Stimulated activated naive CD8-positive, alpha-beta T cell treated with anti-CD3 and anti-CD28 coated beads, Interleukin-15, amount 100 ng/mL, for 72 hours (primary cell): ENCODE measurements around the gene MACROH2A1.
A peak's percentile ranks its signal among the peaks of the same experiment; 100 is the strongest.

Experiments
- ATAC-seq: fragments of 150-1000 bp; cut with Tn5 transposase; 2 replicates; pipeline ENCODE4 v1.10.0; 2021; ENCODE audit warnings: mild to moderate bottlenecking, moderate library complexity
- DNase-seq, 2 donors: peaks; one replicate each; pipeline ENCODE4 v3.0.0; 2021 to 2022
- H3K27ac Mint-ChIP-seq, 2 donors: one replicate each; pipeline ENCODE4 v1.8.0; 2022; ENCODE audit warnings: mild to moderate bottlenecking in 2 of 2, mixed read lengths in 2 of 2, moderate library complexity in 2 of 2
- H3K27me3 Mint-ChIP-seq: one replicate; pipeline ENCODE4 v1.8.0; 2022; ENCODE audit warnings: mixed read lengths
- H3K4me1 Mint-ChIP-seq: one replicate; pipeline ENCODE4 v1.8.0; 2022; ENCODE audit warnings: mild to moderate bottlenecking, mixed read lengths
- H3K4me3 Mint-ChIP-seq, 2 donors: one replicate each; pipeline ENCODE4 v1.8.0; 2022; ENCODE audit warnings: mild to moderate bottlenecking in 2 of 2, mixed read lengths in 2 of 2, moderate library complexity in 1 of 2
- H3K9me3 Mint-ChIP-seq, 2 donors: one replicate each; pipeline ENCODE4 v1.8.0; 2022; ENCODE audit warnings: mixed read lengths in 2 of 2

Gene MACROH2A1

DNA sequence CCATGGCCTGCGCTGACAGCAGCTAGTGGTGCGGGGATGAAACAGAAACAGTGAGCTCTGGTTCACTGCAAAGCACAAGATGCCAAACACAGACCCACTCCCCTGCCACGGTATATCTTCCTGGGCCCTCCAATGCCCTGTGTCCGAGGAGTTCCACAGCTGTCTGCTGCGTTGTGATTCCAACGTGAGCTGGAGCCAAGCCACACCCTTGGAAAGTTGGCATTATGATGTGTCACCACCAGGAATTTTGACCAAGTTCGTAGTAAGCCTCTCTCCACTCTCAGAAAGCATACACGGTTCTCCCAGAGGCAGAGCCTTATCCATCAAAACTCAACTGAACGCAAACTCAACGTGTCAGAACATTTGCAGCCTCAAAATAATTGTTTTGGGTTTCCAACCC is 55.6 kb downstream of the MACROH2A1 start:
- H3K4me1 Mint-ChIP-seq = peaks cover 14% of the 10 kb centered on the region
- H3K27me3 Mint-ChIP-seq = no peaks in the 10 kb centered on the region
- DNase-seq (no peak), ATAC-seq (no peak)
- H3K4me3 Mint-ChIP-seq = no peak overlapping the region
- H3K27ac Mint-ChIP-seq = peak overlapping the region; percentile 81 to 88
- H3K9me3 Mint-ChIP-seq = no peaks in the 10 kb centered on the region

DNA sequence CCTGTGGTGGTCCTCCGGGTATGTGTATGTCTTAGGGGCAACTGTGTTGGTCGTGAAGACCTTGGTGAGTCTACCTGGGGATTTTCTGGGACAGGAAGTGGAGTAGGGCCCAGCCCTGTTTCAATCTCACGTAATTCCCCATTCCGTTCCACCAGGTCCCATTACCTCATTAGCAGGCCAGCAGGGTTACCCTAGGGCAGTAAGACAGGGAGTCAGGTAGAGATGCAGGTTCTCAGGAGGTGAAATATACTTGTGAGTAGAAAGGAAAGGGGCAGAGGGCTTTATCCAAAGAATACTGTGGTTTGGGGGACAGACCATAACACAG is 56.5 kb downstream of the MACROH2A1 start:
- H3K4me3 Mint-ChIP-seq = no peak overlapping the region
- H3K27me3 Mint-ChIP-seq = no peaks in the 10 kb centered on the region
- ATAC-seq (peak; percentile 64), DNase-seq (no peak)
- peak overlapping the region in 1 of 2 donors; percentile 7 for H3K27ac Mint-ChIP-seq
- H3K9me3 Mint-ChIP-seq = no peaks in the 10 kb centered on the region
- peaks cover 14% of the 10 kb centered on the region for H3K4me1 Mint-ChIP-seq

GRCh38 chr5:135341696-135342550 is 57.1 kb downstream of the MACROH2A1 start:
- Mint-ChIP-seq H3K9me3 (no peaks in the 10 kb centered on the region), H3K4me3 (no peak overlapping the region), H3K27ac (peak overlapping the region; percentile 44 to 82), H3K27me3 (no peaks in the 10 kb centered on the region), H3K4me1 (peaks cover 14% of the 10 kb centered on the region)
- peak; percentile 75 for ATAC-seq
- DNase-seq = no peak

DNA sequence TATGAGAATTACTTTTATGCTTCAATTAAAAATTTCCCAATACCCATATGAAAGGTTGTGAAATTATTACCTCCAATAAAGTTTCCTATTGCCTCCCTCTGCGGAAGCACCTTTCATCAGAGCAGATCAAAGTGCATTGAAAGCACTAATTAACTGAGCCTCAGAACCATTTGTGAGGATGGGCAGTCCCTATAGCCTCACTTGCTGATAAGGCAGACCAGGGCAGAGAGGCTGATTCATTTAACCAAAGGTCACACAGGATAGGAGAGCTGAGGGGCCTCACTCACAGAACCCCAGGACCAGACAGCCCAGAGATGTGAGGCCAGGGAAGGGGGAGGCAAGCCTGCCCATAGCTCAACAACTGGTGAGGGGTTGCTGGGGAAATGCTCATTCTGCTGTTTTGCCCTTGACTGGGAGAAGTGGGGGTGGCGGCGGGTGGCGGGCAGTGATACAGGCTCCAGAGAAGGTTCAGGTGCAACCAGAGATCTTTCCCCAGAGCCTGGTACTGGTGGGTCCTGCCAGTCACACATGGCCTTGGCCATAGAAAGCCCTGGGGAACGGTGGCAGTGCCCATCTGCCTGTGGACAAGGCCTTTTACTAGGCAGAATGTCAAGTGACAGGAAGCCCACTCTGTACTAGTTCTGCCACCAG is 57.9 kb downstream of the MACROH2A1 start:
- ATAC-seq (no peak), DNase-seq (no peak)
- H3K27me3 Mint-ChIP-seq = no peaks in the 10 kb centered on the region
- H3K4me3 Mint-ChIP-seq = no peak overlapping the region
- peak overlapping the region; percentile 86 to 90 for H3K27ac Mint-ChIP-seq
- peaks cover 19% of the 10 kb centered on the region for H3K4me1 Mint-ChIP-seq
- H3K9me3 Mint-ChIP-seq = no peaks in the 10 kb centered on the region

GRCh38 chr5:135340568-135340967 is 58.5 kb downstream of the MACROH2A1 start:
- ATAC-seq = no peak
- Mint-ChIP-seq H3K9me3 (no peaks in the 10 kb centered on the region), H3K27ac (peak overlapping the region in 1 of 2 donors; percentile 86), H3K4me3 (no peak overlapping the region), H3K27me3 (no peaks in the 10 kb centered on the region), H3K4me1 (peaks cover 23% of the 10 kb centered on the region)
- DNase-seq = no peak

- no peaks in the 10 kb centered on the region for H3K27me3 Mint-ChIP-seq
- no peak overlapping the region for H3K4me3 Mint-ChIP-seq
- ATAC-seq (no peak), DNase-seq (no peak)
- peaks cover 33% of the 10 kb centered on the region for H3K4me1 Mint-ChIP-seq
- H3K9me3 Mint-ChIP-seq = no peaks in the 10 kb centered on the region
- no peak overlapping the region for H3K27ac Mint-ChIP-seq
Measured at GRCh38 chr5:135339623-135340022, 59.4 kb downstream of the MACROH2A1 start.

DNA sequence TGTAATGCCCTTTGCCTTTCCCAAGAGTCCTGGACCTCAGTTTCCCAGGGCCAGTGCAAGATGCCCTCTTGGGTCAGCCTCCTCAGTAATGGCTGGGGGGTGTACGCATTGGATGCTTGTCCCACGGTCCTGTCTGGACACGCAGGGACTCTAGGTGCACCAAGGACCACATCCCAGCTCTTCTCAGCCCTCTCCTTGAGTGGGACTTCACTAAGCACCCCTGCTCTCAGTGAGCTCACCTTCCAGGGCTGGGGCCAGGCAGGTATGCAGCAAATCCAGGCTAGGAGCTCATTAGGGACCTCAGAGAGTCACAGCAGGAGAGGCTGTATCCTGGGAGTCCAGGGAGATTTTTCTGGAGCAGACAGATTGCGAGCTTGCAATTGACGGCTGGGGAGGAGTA is 59.8 kb downstream of the MACROH2A1 start:
- H3K4me1 Mint-ChIP-seq = peaks cover 37% of the 10 kb centered on the region
- peak overlapping the region in 1 of 2 donors; percentile 83 for H3K27ac Mint-ChIP-seq
- no peaks in the 10 kb centered on the region for H3K27me3 Mint-ChIP-seq
- ATAC-seq (no peak), DNase-seq (no peak)
- no peak overlapping the region for H3K4me3 Mint-ChIP-seq
- no peaks in the 10 kb centered on the region for H3K9me3 Mint-ChIP-seq

DNA sequence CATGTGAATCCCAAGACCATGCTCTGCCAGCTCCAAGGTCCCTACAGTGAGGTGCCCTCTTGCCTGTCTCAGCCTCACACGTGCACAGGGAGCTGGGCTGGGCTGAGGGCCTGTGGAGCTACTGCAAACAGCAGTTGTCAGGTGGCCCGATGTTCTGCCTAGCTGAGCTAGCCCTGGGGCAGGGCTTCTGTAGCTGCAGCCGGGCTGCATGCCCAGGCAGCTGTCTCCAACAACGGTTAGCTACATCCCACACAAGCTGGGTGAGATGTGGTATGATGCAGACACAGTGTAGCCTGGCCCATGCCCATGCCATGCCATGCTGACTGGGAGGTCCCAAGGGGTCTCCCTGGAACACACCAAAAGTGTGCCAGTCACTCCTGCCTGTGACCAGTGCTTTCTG is 62.0 kb downstream of the MACROH2A1 start:
- no peaks in the 10 kb centered on the region for H3K9me3 Mint-ChIP-seq
- DNase-seq = no peak
- H3K4me3 Mint-ChIP-seq = no peak overlapping the region
- ATAC-seq = no peak
- peaks cover 28% of the 10 kb centered on the region for H3K4me1 Mint-ChIP-seq
- no peaks in the 10 kb centered on the region for H3K27me3 Mint-ChIP-seq
- H3K27ac Mint-ChIP-seq = peak overlapping the region in 1 of 2 donors; percentile 90

DNA sequence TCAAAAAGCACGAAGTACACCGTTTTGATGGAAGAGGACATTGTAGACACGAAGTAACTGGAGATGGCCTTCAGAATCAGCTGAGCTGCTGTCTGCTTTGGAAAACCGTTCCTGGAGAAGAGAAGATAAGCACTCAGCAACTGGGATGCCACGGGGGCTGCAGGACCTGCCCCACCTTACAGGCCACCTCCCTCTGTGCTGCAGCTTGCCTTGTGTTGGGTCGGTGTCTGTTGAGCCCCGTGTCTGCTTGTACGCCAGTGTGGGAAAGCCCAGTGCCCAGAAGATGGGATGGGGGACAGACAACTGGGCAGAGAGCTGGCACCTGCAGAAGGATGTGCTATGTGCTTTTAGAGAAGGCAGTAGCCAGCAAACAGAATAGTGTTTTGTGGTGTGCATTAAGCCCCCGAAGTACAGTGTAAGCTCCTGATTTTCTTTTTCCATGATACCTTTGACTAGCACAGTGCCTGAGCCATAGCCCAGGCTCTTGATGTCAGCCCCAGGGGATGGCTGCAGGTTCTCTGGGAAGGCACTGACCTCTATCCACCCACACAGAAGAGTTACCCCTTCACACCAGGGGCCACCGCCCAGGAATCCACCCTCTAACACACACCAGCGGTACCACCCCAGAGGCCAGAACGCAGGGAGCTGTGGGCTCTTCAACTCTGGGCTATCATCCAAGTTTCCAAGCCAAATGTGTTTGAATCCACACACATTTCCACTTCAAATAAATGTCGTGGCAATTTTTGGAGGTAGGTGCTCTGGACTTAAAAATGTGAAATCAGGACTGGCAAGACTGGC is 63.8 kb downstream of the MACROH2A1 start:
- ATAC-seq (peak; percentile 21), DNase-seq (no peak)
- Mint-ChIP-seq H3K27ac (peak overlapping the region in 1 of 2 donors; percentile 44), H3K27me3 (no peaks in the 10 kb centered on the region), H3K9me3 (no peaks in the 10 kb centered on the region), H3K4me1 (peaks cover 27% of the 10 kb centered on the region), H3K4me3 (no peak overlapping the region)

DNA sequence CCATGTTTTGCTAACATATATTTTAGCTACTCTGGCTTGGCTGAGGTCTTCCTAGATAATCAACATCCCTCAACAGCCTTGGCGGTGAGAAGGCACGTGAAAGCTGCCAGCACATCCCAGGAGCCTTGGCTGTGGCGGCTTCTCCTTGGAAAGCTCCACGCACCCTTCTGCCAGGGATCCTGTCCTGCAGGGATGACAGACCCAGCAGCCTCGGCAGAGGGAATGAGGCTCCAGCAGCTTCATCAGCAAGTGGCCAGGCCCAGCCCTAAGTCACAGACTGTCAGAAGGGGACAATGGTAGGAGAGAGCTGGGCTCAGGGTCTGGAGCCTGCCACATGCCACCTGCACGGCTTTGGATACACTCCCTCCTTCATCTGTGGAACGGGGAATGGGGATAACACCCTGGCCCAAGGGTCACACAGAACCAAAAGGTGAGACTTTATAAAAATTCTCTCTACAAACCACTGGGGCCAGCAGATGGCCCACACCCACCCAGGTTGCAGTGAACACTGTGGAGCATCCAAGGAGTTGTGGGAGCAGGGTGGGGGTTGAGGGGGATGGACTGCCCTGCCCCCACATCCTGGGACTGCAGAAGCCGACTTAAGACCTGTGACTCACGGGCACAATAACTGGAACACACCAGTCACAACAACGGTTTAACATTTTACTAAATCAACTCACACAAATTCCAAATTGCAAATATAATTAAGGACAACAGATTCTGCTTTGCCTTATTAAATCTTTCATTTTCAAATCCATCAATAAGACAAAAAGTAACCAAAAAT is 65.1 kb downstream of the MACROH2A1 start:
- Mint-ChIP-seq H3K27ac (peak overlapping the region; percentile 49 to 80), H3K9me3 (no peaks in the 10 kb centered on the region), H3K4me3 (no peak overlapping the region), H3K4me1 (peaks cover 27% of the 10 kb centered on the region), H3K27me3 (no peaks in the 10 kb centered on the region)
- ATAC-seq (no peak), DNase-seq (no peak)

DNA sequence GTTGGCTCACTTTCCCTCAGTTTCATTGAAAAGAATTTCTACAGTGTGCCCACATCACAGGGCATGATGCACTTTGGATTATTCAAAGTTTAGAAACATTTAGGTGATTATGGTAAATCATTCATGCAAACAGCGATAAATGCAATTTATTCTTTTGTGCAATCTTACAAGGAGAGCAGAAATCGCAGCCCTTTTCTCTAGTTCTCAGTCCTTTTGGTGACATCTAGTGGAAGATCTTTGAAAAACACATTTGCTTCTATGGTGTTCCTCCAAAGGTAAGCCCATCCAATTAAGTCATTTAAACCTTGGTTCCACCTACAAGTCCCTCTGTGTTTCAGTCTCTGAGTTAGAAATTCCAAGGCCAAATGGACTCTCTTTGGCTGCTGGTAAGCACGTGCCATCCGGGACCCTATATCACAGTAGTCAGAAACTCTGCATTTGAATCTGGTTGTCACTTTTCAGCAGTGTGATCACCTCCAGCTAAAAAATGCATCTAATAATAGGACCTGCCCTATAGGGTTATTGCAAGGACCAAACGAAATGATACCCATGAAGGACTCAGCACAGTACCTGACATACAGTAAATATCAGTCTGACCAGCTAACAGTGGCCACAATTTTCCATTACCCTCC is 66.4 kb downstream of the MACROH2A1 start:
- H3K4me1 Mint-ChIP-seq = peaks cover 27% of the 10 kb centered on the region
- no peak for DNase-seq
- H3K4me3 Mint-ChIP-seq = no peak overlapping the region
- ATAC-seq = no peak
- no peak overlapping the region for H3K27ac Mint-ChIP-seq
- H3K9me3 Mint-ChIP-seq = no peaks in the 10 kb centered on the region
- H3K27me3 Mint-ChIP-seq = no peaks in the 10 kb centered on the region

DNA sequence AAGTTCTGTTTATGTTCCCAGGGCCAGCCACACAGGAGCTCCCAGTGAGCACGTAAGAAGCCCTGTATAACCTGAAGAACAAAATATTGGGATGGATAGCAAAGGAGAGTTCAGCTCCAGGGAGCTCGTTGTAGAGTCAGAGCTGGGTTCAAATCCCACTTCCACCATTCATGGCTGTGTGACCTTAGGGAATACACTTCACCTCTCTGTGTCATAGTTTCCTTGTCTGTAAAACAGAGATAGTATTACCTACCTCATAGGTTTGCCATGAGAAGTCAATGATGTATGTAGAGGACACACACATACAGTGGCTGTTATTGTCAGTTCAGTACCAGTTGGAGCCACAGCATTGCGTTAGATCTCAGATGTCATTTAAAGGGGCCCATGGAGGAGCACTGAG is 67.4 kb downstream of the MACROH2A1 start:
- Mint-ChIP-seq H3K27me3 (no peaks in the 10 kb centered on the region), H3K4me3 (no peak overlapping the region), H3K9me3 (no peaks in the 10 kb centered on the region), H3K27ac (peak overlapping the region in 1 of 2 donors; percentile 55), H3K4me1 (peaks cover 27% of the 10 kb centered on the region)
- DNase-seq = no peak
- no peak for ATAC-seq

DNA sequence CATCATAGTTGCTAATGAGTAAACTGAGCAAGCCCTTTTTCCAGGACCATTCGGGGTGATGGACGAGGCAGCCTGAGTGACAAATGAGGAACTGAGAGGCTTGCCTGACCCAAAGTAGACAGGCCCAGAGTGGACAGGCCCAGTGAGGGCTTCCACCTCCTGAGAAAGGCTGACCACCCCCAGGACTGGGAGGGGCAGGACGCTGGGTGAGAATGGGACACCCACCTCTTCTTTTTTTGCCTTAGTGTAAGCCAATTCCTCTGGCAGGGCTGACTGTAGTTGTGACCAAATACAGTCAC is 68.3 kb downstream of the MACROH2A1 start:
- Mint-ChIP-seq H3K9me3 (no peaks in the 10 kb centered on the region), H3K27ac (no peak overlapping the region), H3K27me3 (no peaks in the 10 kb centered on the region), H3K4me1 (peaks cover 20% of the 10 kb centered on the region), H3K4me3 (no peak overlapping the region)
- DNase-seq = no peak
- ATAC-seq = no peak

GRCh38 chr5:135329913-135330797 is 68.9 kb downstream of the MACROH2A1 start:
- H3K27me3 Mint-ChIP-seq = no peaks in the 10 kb centered on the region
- peak overlapping the region in 1 of 2 donors; percentile 85 for H3K27ac Mint-ChIP-seq
- DNase-seq = no peak
- no peak for ATAC-seq
- H3K4me1 Mint-ChIP-seq = peaks cover 20% of the 10 kb centered on the region
- H3K9me3 Mint-ChIP-seq = no peaks in the 10 kb centered on the region
- H3K4me3 Mint-ChIP-seq = no peak overlapping the region
